Left ventricle myocardium superior (tissue), 1 donor: ENCODE measurements around the gene IL24. TPM values are rescaled to one million over a fixed set of nuclear protein-coding genes. Genes with fewer than 3 reads are reported as not detected.
A peak's percentile ranks its signal among the peaks of the same experiment; 100 is the strongest.
"Not testable (repeated sequence)": the region's sequence is repeated elsewhere in the genome, so short reads cannot be mapped to it uniquely, and the experiment has no call there.

Source experiments
- ATAC-seq: fragments of 200-7000 bp; cut with Tn5 transposase; one replicate; pipeline ENCODE4 v1.9.1; 2020; ENCODE audit warnings: mild to moderate bottlenecking, moderate library complexity
- DNase-seq: peaks from one replicate; pipeline ENCODE4 v3.0.0-alpha.2; 2020
- intact Hi-C: fragments of 100-400 bp; cut with micrococcal nuclease; formaldehyde crosslinking; loops from one replicate; pipeline ENCODE4 v1.11.0; 2022
- total RNA-seq: library from RNA; stranded (reverse); fragmentation: NEBNext Ultra II Directional; extraction: Animal tissue kit (Norgen Biotek cat#: 25700); gene quantifications from one replicate; pipeline ENCODE4 v1.2.1, GENCODE V29; 2021
- donor health status: DM: no; HTN: yes; CAD: no; lungs with severe emphysema.

Gene IL24
- total RNA-seq, 1 donor from 2014 or later: not detected

DNA sequence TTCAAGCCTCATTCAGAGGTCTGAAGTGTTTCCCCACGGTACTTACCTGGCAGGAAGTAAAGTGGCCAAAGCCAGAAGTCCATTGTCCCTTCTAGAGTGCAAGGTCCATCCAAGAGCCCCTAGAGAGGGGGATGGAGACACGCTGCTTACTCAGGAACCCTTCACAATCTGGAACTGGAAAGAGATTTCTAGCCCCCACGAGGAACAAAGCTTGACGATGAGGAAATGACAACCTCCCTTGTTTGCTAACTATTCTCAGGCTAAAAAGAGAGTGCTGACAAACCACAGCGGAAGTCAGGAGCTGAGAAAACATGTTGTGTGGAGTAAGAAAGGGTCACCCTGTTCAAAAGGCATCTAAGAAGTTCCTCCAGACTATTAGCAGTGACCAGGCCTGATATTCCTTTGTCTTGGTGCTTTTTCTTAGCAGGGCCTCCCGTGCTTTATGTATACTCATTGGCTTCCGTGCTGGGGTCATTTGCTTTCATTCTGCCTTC lies 24.6 kb downstream of the IL24 start, which contains the start of gene FCMR:
Gene FCMR (minus strand): TSS at position 170 of the 494 bp plus-strand sequence. CDS start 87 bp downstream, at position 83.
- peak; percentile 49 for ATAC-seq
- intact Hi-C loops: no loop called here
- DNase-seq: no peak

DNA sequence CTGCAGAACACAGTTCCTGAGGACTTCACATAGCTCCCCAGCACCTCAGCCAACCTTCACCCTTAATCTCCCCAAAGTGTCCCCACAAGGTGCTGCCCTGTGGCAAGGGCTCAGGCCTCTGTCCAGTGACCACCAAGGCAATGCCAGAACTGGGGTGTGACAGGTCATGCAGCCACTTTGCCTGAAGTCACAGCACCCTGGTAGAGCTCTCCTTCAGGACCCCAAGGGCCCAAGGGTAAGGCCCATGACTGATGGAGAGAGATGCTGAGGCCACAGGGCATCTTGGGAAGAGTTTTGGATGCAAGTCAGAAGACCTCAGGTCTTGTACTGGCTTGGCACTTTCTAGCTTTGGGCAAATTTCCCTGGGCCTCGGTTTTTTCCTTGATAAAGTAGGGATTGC lies 25.3 kb downstream of the IL24 start:
- DNase-seq (no peak), ATAC-seq (no peak)
- intact Hi-C loops: no loop called here

GRCh38 chr1:206923009-206923960 lies 26.0 kb downstream of the IL24 start:
- ATAC-seq (peak; percentile 11), DNase-seq (peak; percentile 39)
- intact Hi-C loops: no loop called here

GRCh38 chr1:206923961-206924557 lies 26.8 kb downstream of the IL24 start:
- peak; percentile 17 for ATAC-seq
- DNase-seq, intact Hi-C loops: not testable (repeated sequence)

- intact Hi-C loops: no loop called here
- no peak for DNase-seq
- no peak for ATAC-seq
These were observed 27.4 kb downstream of the IL24 start for GRCh38 chr1:206924592-206925105.

DNA sequence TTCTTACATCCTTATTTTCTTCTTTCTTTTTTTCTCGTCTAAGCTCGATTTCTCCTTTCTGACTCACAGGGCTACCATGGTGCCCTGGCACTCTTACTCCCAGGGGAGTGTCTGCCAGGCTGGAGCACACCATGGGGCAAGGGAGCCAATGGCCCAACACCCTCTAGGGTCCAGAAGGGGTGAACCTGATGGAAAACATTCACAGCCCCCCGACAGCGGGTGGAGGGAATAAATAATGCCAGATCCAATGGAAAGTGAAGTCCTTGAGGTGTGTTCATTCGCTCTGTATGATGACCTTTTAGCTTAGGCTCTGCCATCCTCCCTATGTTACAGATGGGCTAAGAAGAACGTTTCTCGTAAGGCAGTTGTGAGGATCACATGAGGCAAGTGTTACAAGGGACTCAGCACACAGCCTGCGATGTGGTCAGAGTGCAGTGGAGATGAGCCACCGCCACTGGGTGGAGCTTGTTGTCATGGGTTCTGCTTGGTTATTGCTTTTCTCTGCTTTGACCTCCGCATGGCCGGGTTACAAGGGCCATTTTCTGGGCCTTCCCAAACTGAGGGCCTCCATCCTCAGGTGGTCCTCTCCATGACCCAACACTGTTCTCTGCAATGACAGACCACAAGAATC lies 28.0 kb downstream of the IL24 start:
- DNase-seq (peak; percentile 50), ATAC-seq (peak; percentile 54)
- intact Hi-C loops: no loop called here

DNA sequence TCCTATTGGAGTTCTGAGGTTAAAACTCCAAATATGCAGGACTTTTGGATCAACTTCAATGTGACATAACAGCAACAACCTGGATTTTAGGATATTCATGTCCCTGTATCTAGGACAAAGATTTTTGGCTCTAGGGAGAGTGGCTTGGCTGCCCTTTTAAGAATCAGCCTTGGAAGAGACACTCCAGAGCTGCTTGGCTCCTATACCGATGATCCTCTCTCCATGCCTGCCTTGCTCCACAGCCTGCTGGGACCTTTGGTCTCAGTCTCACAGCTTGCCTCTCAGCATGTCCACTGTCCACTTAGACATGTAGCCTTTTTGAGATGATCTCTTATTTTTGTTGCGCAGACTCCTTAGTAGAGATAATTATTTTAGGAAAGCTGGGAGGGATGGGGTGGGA lies 29.0 kb downstream of the IL24 start:
- peak; percentile 47 for ATAC-seq
- no peak for DNase-seq
- intact Hi-C loops: no loop called here

DNA sequence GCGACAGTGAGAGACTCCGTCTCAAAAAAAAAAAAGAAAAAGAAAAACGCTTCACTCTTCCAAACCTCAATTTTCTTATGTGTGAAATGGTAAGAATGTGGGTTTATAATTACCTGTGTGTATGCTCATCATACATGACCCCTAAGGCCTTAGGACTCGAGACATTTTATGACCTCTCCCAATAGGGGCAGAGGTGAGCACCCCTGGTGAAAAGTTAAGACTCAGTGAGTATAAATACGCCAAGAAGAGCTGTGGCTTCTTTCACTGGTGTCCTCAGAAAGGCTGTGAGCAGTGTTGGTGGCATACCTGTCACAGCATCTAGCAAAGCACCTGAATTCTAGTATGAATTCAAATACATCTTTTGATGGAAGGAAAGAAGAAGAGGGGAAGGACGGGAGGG lies 32.3 kb downstream of the IL24 start:
- ATAC-seq (no peak), DNase-seq (no peak)
- intact Hi-C loops: no loop called here

GRCh38 chr1:206930210-206930798 lies 33.1 kb downstream of the IL24 start:
- no peak for ATAC-seq
- intact Hi-C loops: no loop called here
- DNase-seq: no peak

- no peak for DNase-seq
- intact Hi-C loops: no loop called here
- ATAC-seq: no peak
These were observed 34.5 kb downstream of the IL24 start for GRCh38 chr1:206931709-206932108.

- DNase-seq (no peak), ATAC-seq (no peak)
- intact Hi-C loops: no loop called here
These were observed 34.9 kb downstream of the IL24 start for GRCh38 chr1:206932177-206932576.

- intact Hi-C loops: no loop called here
- no peak for ATAC-seq
- peak; percentile 57 for DNase-seq
These were observed 36.2 kb downstream of the IL24 start for GRCh38 chr1:206933333-206933945.

DNA sequence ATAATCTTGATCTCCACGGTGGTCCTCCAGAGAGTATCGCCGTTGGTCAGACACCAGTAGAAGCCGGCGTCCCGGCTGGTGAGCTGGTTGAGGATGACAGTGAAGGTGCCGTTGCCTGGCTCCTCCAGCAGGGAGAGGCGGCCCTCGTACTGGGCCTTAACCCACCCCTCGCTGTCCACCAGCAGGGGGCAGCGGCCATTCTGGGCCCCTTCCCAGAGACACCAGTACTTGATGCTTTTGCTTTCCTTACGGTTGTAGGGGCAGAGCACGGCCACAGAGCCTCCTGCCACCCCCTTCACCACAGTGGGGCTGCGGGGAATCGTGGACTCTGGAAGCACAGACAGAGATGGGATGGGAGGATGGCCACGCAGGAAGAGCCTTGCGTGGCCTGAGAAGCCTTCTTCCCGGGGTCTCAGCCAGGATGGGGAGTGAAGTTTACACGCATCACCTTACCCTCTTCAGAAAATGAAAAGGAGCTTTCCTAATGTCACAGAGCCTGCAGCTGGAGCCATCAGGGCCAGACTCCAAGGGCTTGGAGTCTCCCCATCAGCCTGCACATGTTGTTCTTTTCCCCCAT lies 38.3 kb downstream of the IL24 start:
- DNase-seq: peak; percentile 47

DNA sequence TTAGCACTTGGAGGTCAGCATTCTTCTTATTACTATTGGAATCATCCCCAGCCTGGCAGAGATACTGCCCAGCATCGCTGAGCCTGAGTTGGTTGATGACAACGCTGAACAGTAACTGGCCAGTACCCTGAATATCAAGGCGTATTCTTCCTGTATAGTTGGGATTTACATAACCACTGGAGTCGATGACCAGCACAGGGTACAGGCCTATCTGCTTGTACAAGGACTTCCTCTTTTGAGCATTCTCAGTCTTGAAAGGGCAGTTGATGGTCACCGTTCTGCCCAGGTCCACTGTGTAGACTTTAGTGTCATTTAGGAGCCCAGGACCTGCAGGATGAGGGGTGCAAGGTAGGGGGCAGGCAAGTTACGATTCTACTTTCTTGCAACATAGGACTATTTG lies 40.2 kb downstream of the IL24 start:
- intact Hi-C loops: no loop called here
- DNase-seq (no peak), ATAC-seq (peak; percentile 22)

More for the DNA sequence above, 38.3 kb downstream of the IL24 start:
- intact Hi-C loops: no loop called here
- peak; percentile 47 for ATAC-seq

DNA sequence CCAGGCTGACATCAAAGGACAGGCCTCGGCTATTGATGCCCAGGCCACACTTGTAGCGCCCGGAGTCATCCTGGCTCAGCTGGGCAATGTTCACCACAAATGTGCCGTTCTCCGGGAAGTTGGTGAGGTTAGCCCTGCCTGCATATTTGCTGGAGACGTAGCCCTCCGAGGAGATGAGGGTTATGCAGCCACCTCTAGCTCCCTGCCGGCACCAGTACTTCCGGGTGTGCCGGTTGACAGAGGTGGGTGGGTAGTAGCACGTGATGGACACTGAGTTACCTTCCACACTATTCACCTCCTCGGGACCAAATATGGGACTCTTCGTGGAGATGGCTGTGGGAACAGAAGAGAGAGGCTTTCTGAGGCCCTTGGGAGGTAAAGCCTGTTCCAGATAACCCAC lies 41.9 kb downstream of the IL24 start:
- DNase-seq: no peak
- intact Hi-C loops: no loop called here
- no peak for ATAC-seq

DNA sequence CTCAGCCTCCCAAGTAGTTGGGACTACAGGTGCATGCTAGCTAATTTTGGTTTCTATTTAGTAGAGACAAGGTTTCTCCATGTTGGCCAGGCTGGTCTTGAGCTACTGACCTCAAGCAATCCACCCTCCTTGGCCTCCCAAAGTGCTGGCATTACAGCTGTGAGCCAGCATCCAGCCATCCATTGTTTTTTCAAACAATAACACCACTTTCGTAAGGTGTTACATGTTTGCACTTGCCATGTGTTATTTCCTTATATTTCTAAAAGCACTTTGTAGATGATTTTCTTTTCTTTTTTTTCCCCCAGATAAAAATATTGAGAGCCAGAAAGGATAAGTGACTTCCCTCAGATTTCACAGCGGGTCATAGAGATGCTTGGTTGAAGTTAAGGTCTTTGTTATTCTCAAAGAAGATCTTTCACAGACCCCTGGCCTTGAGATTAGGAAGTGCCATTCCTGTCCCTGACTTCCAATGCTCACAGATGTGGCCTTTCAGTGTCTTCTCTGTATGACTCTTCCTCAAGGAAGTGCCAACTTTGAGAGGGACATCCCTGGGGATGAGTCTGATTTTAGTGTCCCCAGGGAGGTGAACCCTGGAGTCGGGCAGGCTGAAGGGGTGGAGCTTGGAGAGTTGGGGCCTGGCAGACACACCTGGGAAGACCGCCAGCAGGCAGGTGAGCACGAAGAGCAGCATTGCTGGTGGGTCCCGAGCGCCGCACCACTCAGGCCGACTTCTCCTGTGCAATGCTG lies 42.8 kb downstream of the IL24 start:
- intact Hi-C loops: no loop called here
- DNase-seq (no peak), ATAC-seq (no peak)

DNA sequence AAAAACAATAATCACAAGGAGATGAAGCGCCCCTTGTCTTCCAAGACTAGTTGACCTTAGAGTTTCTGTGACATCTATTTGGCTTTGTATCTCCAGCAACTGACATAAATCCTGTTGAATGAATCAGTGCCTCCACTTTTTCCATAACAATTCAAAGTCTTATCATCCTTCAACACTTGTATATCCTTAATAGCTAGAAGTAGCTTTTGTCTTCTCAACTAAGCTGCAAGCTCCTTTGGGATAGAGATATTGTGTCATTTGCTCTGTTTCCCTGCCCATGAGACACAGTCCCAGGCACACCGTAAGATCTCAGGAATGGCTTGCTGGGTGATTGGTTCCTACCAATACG lies 43.3 kb downstream of the IL24 start:
- ATAC-seq: no peak
- intact Hi-C loops: no loop called here
- no peak for DNase-seq
